Ramos (cell line): Measurements from ENCODE around the gene NHERF2.

Experiments
- in situ Hi-C: fragments of 300-500 bp; cut with MboI; formaldehyde crosslinking; loops from one replicate; pipeline ENCODE4 v1.14.3; 2022; ENCODE audit warnings: low sequenced_read_pairs; ENCODE audit not compliant: unreplicated experiment

The NHERF2 gene

GRCh38 chr16:2026461-2027023 is at the start of gene NHERF2:
TSS of gene NHERF2 (plus strand) at chr16:2026902. CDS start at chr16:2027006, 104 bp downstream.
- in situ Hi-C loops, result no loop called here

GRCh38 chr16:1976951-1977874 is 49.5 kb upstream of the NHERF2 start:
- in situ Hi-C loops, result no loop called here

GRCh38 chr16:1977875-1978268 is 48.8 kb upstream of the NHERF2 start:
- in situ Hi-C loops, result no loop called here

GRCh38 chr16:1978476-1979120 is 48.1 kb upstream of the NHERF2 start:
- in situ Hi-C loops, result no loop called here

GRCh38 chr16:1979271-1980029 is 47.3 kb upstream of the NHERF2 start:
- in situ Hi-C loops, result no loop called here

- in situ Hi-C loops, result no loop called here
Measured at GRCh38 chr16:1980030-1980769, 46.5 kb upstream of the NHERF2 start.

GRCh38 chr16:1980770-1981087 is 46.0 kb upstream of the NHERF2 start:
- in situ Hi-C loops, result no loop called here

- in situ Hi-C loops, result no loop called here
Measured at GRCh38 chr16:1981398-1981836, 45.3 kb upstream of the NHERF2 start, which contains the start of gene NOXO1. TSS of gene NOXO1 (minus strand) at chr16:1981469. CDS start at chr16:1981179, 290 bp downstream.

- in situ Hi-C loops, result no loop called here
Measured at GRCh38 chr16:1982013-1982433, 44.7 kb upstream of the NHERF2 start.

GRCh38 chr16:1982991-1983543 is 43.6 kb upstream of the NHERF2 start:
- in situ Hi-C loops, result no loop called here

GRCh38 chr16:1983544-1984346 is 43.0 kb upstream of the NHERF2 start, which contains the start of gene GFER:
TSS of gene GFER (plus strand) at chr16:1984193. CDS start at chr16:1984219, 26 bp downstream.
- in situ Hi-C loops, result no loop called here

- in situ Hi-C loops, result no loop called here
Measured at GRCh38 chr16:1984347-1985225, 42.1 kb upstream of the NHERF2 start.

- in situ Hi-C loops, result no loop called here
Measured at GRCh38 chr16:1985466-1986150, 41.1 kb upstream of the NHERF2 start.

GRCh38 chr16:1987198-1987597 is 39.5 kb upstream of the NHERF2 start:
- in situ Hi-C loops, result no loop called here

- in situ Hi-C loops, result no loop called here
Measured at GRCh38 chr16:1989209-1990100, 37.2 kb upstream of the NHERF2 start, which contains the start of gene SYNGR3. TSS of gene SYNGR3 (plus strand) at chr16:1989970. CDS start at chr16:1990103, 133 bp downstream.

GRCh38 chr16:1990101-1990350 is 36.7 kb upstream of the NHERF2 start:
- in situ Hi-C loops, result no loop called here
